ENCODE data around the gene CFTR. TPM values are rescaled to one million over a fixed set of nuclear protein-coding genes. Genes with fewer than 3 reads are reported as not detected.

The CFTR gene
- total and polyA plus RNA-seq, 8 donors, result 124 to 460 (median 292) TPM

GRCh38 chr7:117489911-117490310 lies 10.1 kb downstream of the CFTR start:
- peak; percentile 25 to 70 (median 66) for ATAC-seq
- TF ChIP-seq CTCF (IDR thresholded peaks at IDR 0.05), result no peak
- peak overlapping the region in 1 of 4 donors; percentile 16 for H3K4me3 ChIP-seq
- no peaks in the 10 kb centered on the region for H3K27me3 ChIP-seq
- no peak for DNase-seq
- WGBS, 2 donors, result 11 to 15% methylated on average over 1 of the region's 1 CpG
- no peaks in the 10 kb centered on the region for H3K9me3 ChIP-seq
- no peaks in the 10 kb centered on the region for H3K4me1 ChIP-seq
- peaks cover 0 to 8% (median 0%) of the 10 kb centered on the region in 3 donors for H3K36me3 ChIP-seq
- intact Hi-C loops (cut with DNase I), result no loop called here
- FAIRE-seq, result peak; percentile 53
- peak overlapping the region in 1 of 4 donors; percentile 72 for H3K27ac ChIP-seq

- intact Hi-C loops (cut with DNase I), result no loop called here
- no peak for DNase-seq
- Histone ChIP-seq H3K9me3 (no peaks in the 10 kb centered on the region), H3K4me3 (no peak overlapping the region), H3K36me3 (no peaks in the 10 kb centered on the region), H3K4me1 (no peaks in the 10 kb centered on the region), H3K27ac (peak overlapping the region in 1 of 4 donors; percentile 4), H3K27me3 (no peaks in the 10 kb centered on the region)
- WGBS, 2 donors, result 42 to 55% methylated on average over 2 of the region's 2 CpGs
- TF ChIP-seq CTCF (IDR thresholded peaks at IDR 0.05), result no peak
- ATAC-seq, result no peak
- FAIRE-seq, result no peak
Measured at GRCh38 chr7:117492649-117493048, 12.8 kb downstream of the CFTR start.

- Histone ChIP-seq H3K9me3 (no peaks in the 10 kb centered on the region), H3K27ac (no peak overlapping the region), H3K36me3 (no peaks in the 10 kb centered on the region), H3K4me3 (peak overlapping the region in 1 of 4 donors; percentile 1), H3K4me1 (no peaks in the 10 kb centered on the region), H3K27me3 (no peaks in the 10 kb centered on the region)
- WGBS, 2 donors, result 49 to 57% methylated on average over 2 of the region's 2 CpGs
- DNase-seq, result no peak
- intact Hi-C loops (cut with DNase I), result no loop called here
- no peak for ATAC-seq
- no peak for FAIRE-seq
- no peak for TF ChIP-seq CTCF (IDR thresholded peaks at IDR 0.05)
Measured at GRCh38 chr7:117493460-117493859, 13.6 kb downstream of the CFTR start.

GRCh38 chr7:117495308-117495707 lies 15.5 kb downstream of the CFTR start:
- Histone ChIP-seq H3K27me3 (no peaks in the 10 kb centered on the region), H3K27ac (no peak overlapping the region), H3K9me3 (no peaks in the 10 kb centered on the region), H3K4me1 (no peaks in the 10 kb centered on the region), H3K4me3 (no peak overlapping the region), H3K36me3 (no peaks in the 10 kb centered on the region)
- no peak for FAIRE-seq
- no peak for TF ChIP-seq CTCF (IDR thresholded peaks at IDR 0.05)
- no peak for ATAC-seq
- DNase-seq, result no peak
- 61 to 63% methylated on average over 1 of the region's 1 CpG for WGBS, 2 donors
- intact Hi-C loops (cut with DNase I), result no loop called here

DNA sequence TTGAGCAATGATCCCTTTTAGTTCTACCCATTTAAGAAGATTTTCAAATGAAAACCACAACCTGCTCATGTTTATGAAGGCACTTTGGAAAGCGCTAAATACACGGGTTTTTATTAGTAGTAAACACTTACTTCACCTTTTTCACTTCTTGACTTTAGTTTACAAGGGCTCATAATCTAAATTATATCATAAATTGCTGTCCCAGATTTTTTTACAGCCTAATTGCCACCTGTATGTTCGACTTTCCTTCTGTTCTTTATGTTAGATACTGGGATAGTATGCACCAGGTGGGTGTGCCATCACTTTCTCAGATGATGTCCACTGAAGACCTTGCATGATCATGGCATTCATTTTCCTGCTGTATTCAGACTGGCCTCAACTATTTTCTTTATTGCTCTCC lies 22.5 kb downstream of the CFTR start:
- intact Hi-C loops (cut with DNase I), result no loop called here
- no peak for TF ChIP-seq CTCF (IDR thresholded peaks at IDR 0.05)
- H3K27me3 ChIP-seq, result no peaks in the 10 kb centered on the region
- 45 to 54% methylated on average over 3 of the region's 3 CpGs for WGBS, 2 donors
- DNase-seq, result no peak
- peaks cover 0 to 3% (median 0%) of the 10 kb centered on the region in 3 donors for H3K36me3 ChIP-seq
- no peak overlapping the region for H3K4me3 ChIP-seq
- FAIRE-seq, result no peak
- no peak overlapping the region for H3K27ac ChIP-seq
- no peaks in the 10 kb centered on the region for H3K4me1 ChIP-seq
- ATAC-seq, result no peak
- H3K9me3 ChIP-seq, result no peaks in the 10 kb centered on the region
